Caco-2 (cell line): ENCODE results near the gene HGFAC. TPM values are rescaled to one million over a fixed set of nuclear protein-coding genes. Genes with fewer than 3 reads are reported as not detected.

ENCODE experiments used
- BruUV-seq: library from RNA; stranded (reverse); fragments of 400-500 nt; replicated peaks from 2 replicates; lab custom pipeline; 2021; lab: Mats Ljungman, UMichigan
- CTCF ChIA-PET: fragments of 300-600 bp; sonication (Branson Sonifier 250); formaldehyde crosslinking; loops from one replicate; lab custom pipeline; 2022; ENCODE audit warnings: antibody characterized with exemption; lab: Charles Lee
- POLR2A ChIA-PET: fragments of 300-600 bp; sonication (Branson Sonifier 250); formaldehyde crosslinking; loops from one replicate; lab custom pipeline; 2022; ENCODE audit warnings: antibody characterized with exemption; lab: Charles Lee
- DNase-seq, 2 experiments: peaks; one replicate each; pipeline versions ENCODE4 v3.0.0 to v3.0.0-alpha.2; 2020 to 2022
- H3K27me3 ChIP-seq: replicated peaks from 2 replicates; pipeline ENCODE4 v1.6.0; 2011; ENCODE audit warnings: low read length; ENCODE audit not compliant: control insufficient read depth, insufficient read depth
- H3K36me3 ChIP-seq: 2 replicates; pipeline ENCODE4 v1.5.1; 2011; ENCODE audit warnings: low read length; ENCODE audit not compliant: control insufficient read depth, insufficient read depth
- H3K4me1 ChIP-seq: fragments of 250-450 bp; sonication (Bioruptor Pico); 2 replicates; pipeline ENCODE4 v1.5.1; 2020; ENCODE audit warnings: mild to moderate bottlenecking
- H3K4me3 ChIP-seq: 2 replicates; pipeline ENCODE4 v1.5.1; 2011; ENCODE audit warnings: low read depth, mild to moderate bottlenecking, control low read depth, low read length
- H3K9me3 ChIP-seq: fragments of 250-450 bp; sonication (Bioruptor Pico); 2 replicates; pipeline ENCODE4 v1.5.1; 2020; ENCODE audit warnings: mild to moderate bottlenecking, moderate library complexity
- H3K27ac Mint-ChIP-seq: one replicate; pipeline ENCODE4 v1.8.0; 2022; ENCODE audit warnings: mixed read lengths; ENCODE audit not compliant: unreplicated experiment
- H3K27me3 Mint-ChIP-seq: one replicate; pipeline ENCODE4 v1.8.0; 2022; ENCODE audit warnings: mixed read lengths; ENCODE audit not compliant: insufficient read depth, unreplicated experiment
- H3K36me3 Mint-ChIP-seq: one replicate; pipeline ENCODE4 v1.8.0; 2022; ENCODE audit warnings: mild to moderate bottlenecking, mixed read lengths; ENCODE audit not compliant: insufficient read depth, unreplicated experiment
- H3K4me1 Mint-ChIP-seq: one replicate; pipeline ENCODE4 v1.8.0; 2022; ENCODE audit warnings: low read depth, mixed read lengths; ENCODE audit not compliant: unreplicated experiment
- H3K4me3 Mint-ChIP-seq: one replicate; pipeline ENCODE4 v1.8.0; 2022; ENCODE audit warnings: mild to moderate bottlenecking, moderate library complexity, mixed read lengths; ENCODE audit not compliant: unreplicated experiment
- H3K9me3 Mint-ChIP-seq: one replicate; pipeline ENCODE4 v1.8.0; 2022; ENCODE audit warnings: mixed read lengths; ENCODE audit not compliant: unreplicated experiment
- intact Hi-C: fragments of 100-400 bp; cut with micrococcal nuclease; formaldehyde crosslinking; loops from one replicate; pipeline ENCODE4 v1.10.0; 2022; ENCODE audit not compliant: unreplicated experiment
- total RNA-seq: library from RNA; stranded (reverse); gene quantifications from 2 replicates; pipeline ENCODE4 v1.2.3, GENCODE V29; 2022
- TF ChIP-seq, protein P1 (sequence below), 2 experiments: fragments of 200-600 bp in 1 of 2; IDR thresholded peaks; 1 replicate in 1 of 2; 2 replicates in 1 of 2; pipeline versions ENCODE4 v1.5.1 to v1.8.0; 2011 to 2022; ENCODE audit warnings: antibody characterized with exemption in 1 of 2, control low read depth in 1 of 2, inconsistent platforms in 1 of 2, low read depth in 1 of 2, low read length in 1 of 2, mild to moderate bottlenecking in 1 of 2, moderate library complexity in 1 of 2; ENCODE audit not compliant: insufficient read depth in 1 of 2, severe bottlenecking in 1 of 2, unreplicated experiment in 1 of 2

Gene HGFAC
- total RNA-seq, 1 experiment from 2014 or later: 0.48 TPM

DNA sequence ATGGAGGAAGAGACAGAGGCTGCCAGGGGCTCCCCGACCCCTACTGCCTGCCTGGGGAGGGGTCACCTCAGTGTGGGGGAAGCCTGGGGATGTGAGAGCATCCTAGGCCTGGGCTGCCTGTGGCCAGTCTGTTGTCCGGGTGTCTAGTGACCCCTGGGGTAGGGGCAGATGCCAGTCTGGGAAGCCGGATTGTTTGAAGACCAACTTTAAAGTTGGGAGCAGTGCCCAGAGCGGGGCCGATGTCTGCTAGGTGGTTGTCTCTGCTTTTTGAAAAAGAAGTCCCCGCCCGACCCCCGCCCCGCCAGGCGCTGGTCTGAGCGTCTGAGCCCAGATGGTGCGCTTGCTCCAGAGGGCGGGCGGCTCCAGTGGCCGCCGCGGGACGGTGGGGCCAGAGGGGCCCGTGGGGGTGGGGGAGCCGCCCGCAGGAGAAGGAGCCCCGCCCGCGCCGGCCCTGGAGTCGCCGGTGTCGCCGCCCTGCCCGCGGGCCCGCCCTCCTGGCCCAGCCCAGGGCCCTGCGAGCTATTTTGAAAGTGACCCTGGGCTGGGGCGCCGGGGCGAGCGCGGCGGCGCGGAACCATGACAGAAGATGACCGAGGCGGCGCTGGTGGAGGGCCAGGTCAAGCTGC, 21.1 kb downstream of the HGFAC start, which contains the start of gene DOK7:
TSS of gene DOK7 (plus strand) at position 517 of the 626 bp plus-strand sequence. CDS start at position 587, 70 bp downstream.
- H3K4me1 ChIP-seq: peaks cover 5% of the 10 kb centered on the region; the same call in 1 of the 2 replicates
- Mint-ChIP-seq H3K27me3 (peaks cover 3% of the 10 kb centered on the region), H3K4me3 (peak within 1 kb of the TSS; percentile 76), H3K4me1 (no peaks in the 10 kb centered on the region), H3K9me3 (no peaks in the 10 kb centered on the region), H3K36me3 (no peaks in the 10 kb centered on the region), H3K27ac (no peak within 1 kb of the TSS)
- BruUV-seq: no TSS peak
- ChIA-PET POLR2A (no interaction called here), CTCF (no interaction called here)
- peak in 1 of 2 experiments; percentile 61 for DNase-seq
- no peaks in the 10 kb centered on the region for H3K36me3 ChIP-seq
- no peaks in the 10 kb centered on the region for H3K27me3 ChIP-seq
- peak within 1 kb of the TSS; percentile 22 for H3K4me3 ChIP-seq
- intact Hi-C loops: no loop called here
- no peaks in the 10 kb centered on the region for H3K9me3 ChIP-seq
- TF ChIP-seq, protein P1, sequence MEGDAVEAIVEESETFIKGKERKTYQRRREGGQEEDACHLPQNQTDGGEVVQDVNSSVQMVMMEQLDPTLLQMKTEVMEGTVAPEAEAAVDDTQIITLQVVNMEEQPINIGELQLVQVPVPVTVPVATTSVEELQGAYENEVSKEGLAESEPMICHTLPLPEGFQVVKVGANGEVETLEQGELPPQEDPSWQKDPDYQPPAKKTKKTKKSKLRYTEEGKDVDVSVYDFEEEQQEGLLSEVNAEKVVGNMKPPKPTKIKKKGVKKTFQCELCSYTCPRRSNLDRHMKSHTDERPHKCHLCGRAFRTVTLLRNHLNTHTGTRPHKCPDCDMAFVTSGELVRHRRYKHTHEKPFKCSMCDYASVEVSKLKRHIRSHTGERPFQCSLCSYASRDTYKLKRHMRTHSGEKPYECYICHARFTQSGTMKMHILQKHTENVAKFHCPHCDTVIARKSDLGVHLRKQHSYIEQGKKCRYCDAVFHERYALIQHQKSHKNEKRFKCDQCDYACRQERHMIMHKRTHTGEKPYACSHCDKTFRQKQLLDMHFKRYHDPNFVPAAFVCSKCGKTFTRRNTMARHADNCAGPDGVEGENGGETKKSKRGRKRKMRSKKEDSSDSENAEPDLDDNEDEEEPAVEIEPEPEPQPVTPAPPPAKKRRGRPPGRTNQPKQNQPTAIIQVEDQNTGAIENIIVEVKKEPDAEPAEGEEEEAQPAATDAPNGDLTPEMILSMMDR (IDR thresholded peaks at IDR 0.05; ENCODE audit: insufficient read depth in 1 of 2, low read depth in 1 of 2, low read length in 1 of 2, severe bottlenecking in 1 of 2, unreplicated experiment in 1 of 2): no peak

DNA sequence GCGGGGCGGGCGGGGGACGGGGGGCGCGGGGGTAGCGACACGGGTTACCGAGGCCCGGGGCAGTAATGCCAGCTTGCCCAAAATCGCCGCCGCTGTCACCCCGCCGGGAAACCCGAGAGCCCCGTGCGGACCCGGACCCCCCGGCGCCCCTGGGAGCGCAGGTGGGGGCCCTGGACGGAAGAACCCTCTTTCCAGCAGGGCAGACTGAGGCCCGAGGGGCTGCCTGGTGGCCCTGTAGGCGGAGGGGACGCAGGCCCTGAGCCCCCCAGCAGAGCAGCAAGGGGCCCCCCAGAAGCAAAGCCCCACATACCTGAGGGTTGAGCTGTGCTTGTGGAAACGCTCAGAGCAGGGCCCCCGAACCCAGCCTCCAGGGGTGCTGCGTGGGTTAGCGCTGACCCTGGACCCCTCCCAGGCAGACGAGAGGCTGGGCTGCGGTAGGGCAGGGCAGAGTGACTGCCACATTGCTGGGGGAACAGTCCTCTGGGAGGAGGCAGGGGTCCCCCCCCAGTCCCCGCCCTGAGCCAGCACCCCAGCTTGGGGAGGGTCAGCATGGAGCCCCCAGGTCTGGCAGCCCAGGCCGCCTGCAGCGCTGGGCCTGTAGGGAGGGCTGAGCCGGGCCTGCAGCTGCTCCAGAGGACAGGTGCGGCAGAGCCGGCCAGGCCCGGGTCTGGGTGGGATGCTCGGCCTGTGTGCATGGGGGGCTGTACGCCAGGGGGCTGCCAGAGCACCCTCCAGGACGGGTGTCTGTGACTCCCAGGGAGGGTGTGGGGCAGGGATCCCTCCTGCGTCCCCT, 22.0 kb downstream of the HGFAC start:
- no TSS peak for BruUV-seq
- Histone ChIP-seq H3K36me3 (no peaks in the 10 kb centered on the region), H3K9me3 (no peaks in the 10 kb centered on the region), H3K4me1 (peaks cover 5% of the 10 kb centered on the region; the same call in 1 of the 2 replicates), H3K4me3 (peak overlapping the region; percentile 22; the same call in 1 of the 2 replicates), H3K27me3 (no peaks in the 10 kb centered on the region)
- TF ChIP-seq, protein P1 (IDR thresholded peaks at IDR 0.05; ENCODE audit: insufficient read depth in 1 of 2, low read depth in 1 of 2, low read length in 1 of 2, severe bottlenecking in 1 of 2, unreplicated experiment in 1 of 2): no peak
- Mint-ChIP-seq H3K9me3 (no peaks in the 10 kb centered on the region), H3K36me3 (no peaks in the 10 kb centered on the region), H3K4me3 (peak overlapping the region; percentile 76), H3K27ac (no peak overlapping the region), H3K27me3 (peaks cover under 1% of the 10 kb centered on the region), H3K4me1 (no peaks in the 10 kb centered on the region)
- CTCF ChIA-PET: no interaction called here
- POLR2A ChIA-PET: no interaction called here
- DNase-seq: no peak
- intact Hi-C loops: no loop called here

DNA sequence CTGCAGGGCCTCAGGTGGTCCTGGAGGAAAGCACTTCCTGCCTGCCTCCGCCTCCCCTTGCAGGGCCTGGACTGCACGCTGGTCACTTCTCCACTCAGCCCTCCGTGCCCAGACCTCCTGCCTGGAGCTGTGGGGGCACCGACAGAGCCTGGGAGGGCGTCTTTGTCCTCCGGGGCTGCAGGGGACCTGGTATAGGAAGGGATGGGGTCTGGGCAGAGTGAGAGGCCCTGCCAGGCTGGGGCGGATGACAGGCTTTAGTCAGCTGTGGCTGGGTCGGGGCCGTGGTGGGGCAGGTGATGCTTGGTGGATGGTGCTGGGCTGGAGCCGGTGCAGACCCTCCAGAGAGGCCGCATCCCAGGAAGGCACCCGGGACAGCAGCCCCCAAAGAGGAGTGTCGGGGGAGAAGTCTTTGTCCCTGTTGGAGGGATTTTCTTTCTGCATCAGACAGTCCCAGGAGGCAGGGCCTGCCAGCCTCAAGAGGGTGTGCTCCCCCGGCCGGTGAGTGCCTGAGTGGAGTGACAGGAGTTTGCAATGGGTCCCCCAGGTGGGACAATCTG, 22.7 kb downstream of the HGFAC start:
- no peak overlapping the region for H3K4me3 Mint-ChIP-seq
- H3K9me3 Mint-ChIP-seq: no peaks in the 10 kb centered on the region
- peaks cover 5% of the 10 kb centered on the region; the same call in 1 of the 2 replicates for H3K4me1 ChIP-seq
- no peak overlapping the region for H3K4me3 ChIP-seq
- DNase-seq: no peak
- no peaks in the 10 kb centered on the region for H3K27me3 ChIP-seq
- H3K9me3 ChIP-seq: no peaks in the 10 kb centered on the region
- no peaks in the 10 kb centered on the region for H3K27me3 Mint-ChIP-seq
- TF ChIP-seq, protein P1 (IDR thresholded peaks at IDR 0.05; ENCODE audit: insufficient read depth in 1 of 2, low read depth in 1 of 2, low read length in 1 of 2, severe bottlenecking in 1 of 2, unreplicated experiment in 1 of 2): no peak
- no peaks in the 10 kb centered on the region for H3K4me1 Mint-ChIP-seq
- intact Hi-C loops: no loop called here
- ChIA-PET POLR2A (no interaction called here), CTCF (no interaction called here)
- H3K36me3 Mint-ChIP-seq: no peaks in the 10 kb centered on the region
- H3K27ac Mint-ChIP-seq: no peak overlapping the region
- BruUV-seq: no TSS peak
- H3K36me3 ChIP-seq: no peaks in the 10 kb centered on the region
